Stimulated activated naive CD8-positive, alpha-beta T cell treated with anti-CD3 and anti-CD28 coated beads, Interleukin-15, amount 100 ng/mL, for 72 hours (primary cell): ENCODE results near the gene SMCR8.
"Not testable (repeated sequence)": the region's sequence is repeated elsewhere in the genome, so short reads cannot be mapped to it uniquely, and the experiment has no call there.

Experiments used
- ATAC-seq: fragments of 150-1000 bp; cut with Tn5 transposase; 2 replicates; pipeline ENCODE4 v1.10.0; 2021; ENCODE audit warnings: mild to moderate bottlenecking, moderate library complexity
- DNase-seq, 2 donors: peaks; one replicate each; pipeline ENCODE4 v3.0.0; 2021 to 2022
- H3K27ac Mint-ChIP-seq, 2 donors: one replicate each; pipeline ENCODE4 v1.8.0; 2022; ENCODE audit warnings: mild to moderate bottlenecking in 2 of 2, mixed read lengths in 2 of 2, moderate library complexity in 2 of 2
- H3K27me3 Mint-ChIP-seq: one replicate; pipeline ENCODE4 v1.8.0; 2022; ENCODE audit warnings: mixed read lengths
- H3K4me1 Mint-ChIP-seq: one replicate; pipeline ENCODE4 v1.8.0; 2022; ENCODE audit warnings: mild to moderate bottlenecking, mixed read lengths
- H3K4me3 Mint-ChIP-seq, 2 donors: one replicate each; pipeline ENCODE4 v1.8.0; 2022; ENCODE audit warnings: mild to moderate bottlenecking in 2 of 2, mixed read lengths in 2 of 2, moderate library complexity in 1 of 2
- H3K9me3 Mint-ChIP-seq, 2 donors: one replicate each; pipeline ENCODE4 v1.8.0; 2022; ENCODE audit warnings: mixed read lengths in 2 of 2

The SMCR8 gene

DNA sequence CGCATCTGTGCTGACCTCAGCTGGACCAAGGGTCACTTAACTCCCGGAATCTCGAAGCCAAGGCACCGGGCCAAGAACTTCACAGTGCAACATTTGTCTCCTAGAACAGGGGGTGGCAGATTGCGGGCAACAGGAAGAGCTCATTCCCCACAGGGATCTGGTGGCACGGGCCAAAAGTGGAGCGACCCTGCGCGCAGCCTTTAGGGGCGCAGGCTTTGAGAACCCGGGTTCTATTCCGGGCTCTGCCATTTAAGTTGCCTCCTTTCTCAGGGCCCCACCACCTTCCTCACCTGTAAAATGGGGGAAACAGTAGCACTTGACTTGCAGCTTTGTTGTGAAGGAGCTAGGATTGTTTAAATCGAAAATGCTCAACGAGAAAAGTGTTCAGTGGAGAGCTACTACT lies 47.6 kb downstream of the SMCR8 start:
- peak; percentile 37 for ATAC-seq
- Mint-ChIP-seq H3K27me3 (no peaks in the 10 kb centered on the region), H3K9me3 (no peaks in the 10 kb centered on the region), H3K27ac (peak overlapping the region in 1 of 2 donors; percentile 93), H3K4me1 (peaks cover 26% of the 10 kb centered on the region), H3K4me3 (peak overlapping the region; percentile 93 to 97)
- DNase-seq = peak in 1 of 2 donors; percentile 35

DNA sequence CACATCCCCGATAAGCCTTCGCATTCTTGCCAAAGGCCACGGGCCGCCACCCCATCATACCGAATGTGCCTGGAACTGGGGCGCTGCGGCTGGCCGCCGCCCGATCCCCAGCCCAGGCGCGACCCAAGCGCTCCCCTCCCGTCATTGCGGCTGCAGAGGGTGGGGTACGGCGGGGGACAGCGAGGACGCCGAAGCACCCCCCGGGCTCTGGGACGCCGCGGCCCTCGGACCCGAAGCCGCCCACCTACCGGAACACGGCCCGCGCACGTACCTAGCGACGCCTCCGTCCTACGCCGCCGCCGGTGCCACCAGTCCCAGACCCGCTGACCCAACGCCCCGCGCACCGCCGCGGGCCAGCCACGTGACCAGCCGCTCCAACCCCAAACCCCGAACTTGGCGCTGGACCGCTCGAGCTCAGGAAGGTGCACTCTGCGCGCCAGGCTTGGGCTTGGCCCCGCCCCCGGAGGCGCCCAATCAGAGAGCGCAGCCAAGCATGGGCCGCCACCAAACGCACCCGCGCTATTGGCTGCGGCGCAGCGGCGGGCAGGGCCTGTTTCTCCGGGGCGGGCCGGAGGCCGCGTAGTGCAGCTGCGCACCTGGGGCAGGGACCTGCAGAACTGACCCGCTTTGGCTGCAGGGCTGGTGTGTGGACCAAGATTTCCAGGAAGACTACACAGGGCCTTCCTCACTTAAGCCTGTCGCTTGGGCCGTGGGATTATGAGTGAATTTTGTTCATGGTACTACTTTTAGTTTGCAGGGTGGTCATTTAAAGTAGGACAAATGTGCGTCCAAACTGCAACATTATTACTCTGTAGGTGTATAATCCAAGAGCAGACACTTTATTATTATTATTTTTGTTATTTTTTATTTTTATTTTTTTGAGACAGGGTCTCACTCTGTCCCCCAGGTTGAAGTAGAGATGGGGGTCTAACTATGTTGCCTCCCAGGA lies 48.3 kb downstream of the SMCR8 start, which contains the start of gene SHMT1:
Gene SHMT1 (minus strand): TSS at position 450 of the 949 bp plus-strand sequence. CDS start 7,569 bp downstream, outside the sequence.
- ATAC-seq (peak; percentile 100), DNase-seq (peak; percentile 90 to 94)
- Mint-ChIP-seq H3K27me3 (no peaks in the 10 kb centered on the region), H3K4me3 (peak within 1 kb of the TSS; percentile 93 to 97), H3K9me3 (no peaks in the 10 kb centered on the region), H3K4me1 (peaks cover 26% of the 10 kb centered on the region), H3K27ac (peak within 1 kb of the TSS; percentile 93 to 97)

DNA sequence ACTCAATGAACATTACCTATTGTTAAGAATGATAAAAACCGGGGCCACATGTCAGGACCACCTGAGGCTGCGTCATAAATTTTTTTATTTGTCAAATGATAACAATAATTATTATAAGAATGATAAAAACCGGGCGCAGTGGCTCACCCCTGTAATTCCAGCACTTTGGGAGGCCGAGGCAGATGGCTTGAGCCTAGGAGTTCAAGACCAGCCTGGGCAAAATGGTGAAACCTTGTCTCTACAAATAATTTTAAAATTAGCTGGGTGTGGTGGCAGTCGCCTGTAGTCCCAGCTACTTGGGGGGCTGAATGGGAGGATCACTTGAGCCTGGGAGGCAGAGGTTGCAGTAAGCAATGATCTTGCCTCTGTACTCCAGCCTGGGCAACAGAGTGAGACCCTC lies 49.1 kb downstream of the SMCR8 start:
- ATAC-seq (no peak), DNase-seq (no peak)
- no peak overlapping the region for H3K27ac Mint-ChIP-seq
- H3K27me3 Mint-ChIP-seq = no peaks in the 10 kb centered on the region
- H3K9me3 Mint-ChIP-seq = no peaks in the 10 kb centered on the region
- no peak overlapping the region for H3K4me3 Mint-ChIP-seq
- H3K4me1 Mint-ChIP-seq = peaks cover 26% of the 10 kb centered on the region

DNA sequence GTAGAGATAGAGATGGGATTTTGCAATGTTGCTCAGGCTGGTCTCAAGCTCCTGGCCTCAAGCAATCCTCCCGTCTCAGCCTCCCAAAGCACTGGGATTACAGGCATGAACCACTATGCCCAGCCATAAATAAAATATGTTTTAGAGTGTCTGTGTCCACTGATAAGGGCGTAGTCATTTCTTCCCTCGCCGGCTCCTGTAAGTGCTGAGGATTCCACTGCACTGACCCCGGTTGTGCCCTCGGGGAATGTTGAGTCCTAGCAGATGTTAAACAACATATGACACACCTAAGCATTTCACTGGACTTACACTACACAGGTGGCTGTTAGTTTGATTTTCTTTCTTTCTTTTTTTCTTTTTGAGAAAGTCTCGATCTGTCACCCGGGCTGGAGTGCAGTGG lies 53.9 kb downstream of the SMCR8 start:
- no peak for ATAC-seq
- H3K9me3 Mint-ChIP-seq = no peaks in the 10 kb centered on the region
- DNase-seq = no peak
- peaks cover 7% of the 10 kb centered on the region for H3K4me1 Mint-ChIP-seq
- no peaks in the 10 kb centered on the region for H3K27me3 Mint-ChIP-seq
- H3K4me3 Mint-ChIP-seq = no peak overlapping the region
- H3K27ac Mint-ChIP-seq = no peak overlapping the region

DNA sequence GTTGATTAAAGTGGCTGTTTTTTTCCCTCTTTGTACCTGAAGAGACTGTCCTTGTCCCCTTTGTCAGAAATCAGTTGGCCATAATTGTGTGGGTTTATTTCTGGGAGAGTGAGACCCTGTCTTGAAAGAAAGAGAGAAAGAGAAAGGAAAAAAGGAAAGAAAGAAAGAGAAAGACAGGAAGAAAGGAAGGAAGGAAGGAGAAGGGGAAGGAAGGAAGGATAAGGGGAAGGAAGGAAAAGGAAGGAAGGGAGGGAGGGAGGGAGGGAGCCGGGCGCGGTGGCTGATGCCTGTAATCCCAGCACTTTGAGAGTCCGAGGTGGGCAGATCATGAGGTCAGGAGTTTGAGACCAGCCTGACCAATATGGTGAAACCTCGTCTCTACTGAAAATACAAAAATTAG lies 55.7 kb downstream of the SMCR8 start:
- H3K4me3 Mint-ChIP-seq = no peak overlapping the region
- H3K27me3 Mint-ChIP-seq = no peaks in the 10 kb centered on the region
- no peak overlapping the region for H3K27ac Mint-ChIP-seq
- ATAC-seq = no peak
- DNase-seq = no peak
- H3K9me3 Mint-ChIP-seq = peaks cover 0 to 9% of the 10 kb centered on the region in 2 donors
- H3K4me1 Mint-ChIP-seq = peaks cover 7% of the 10 kb centered on the region

DNA sequence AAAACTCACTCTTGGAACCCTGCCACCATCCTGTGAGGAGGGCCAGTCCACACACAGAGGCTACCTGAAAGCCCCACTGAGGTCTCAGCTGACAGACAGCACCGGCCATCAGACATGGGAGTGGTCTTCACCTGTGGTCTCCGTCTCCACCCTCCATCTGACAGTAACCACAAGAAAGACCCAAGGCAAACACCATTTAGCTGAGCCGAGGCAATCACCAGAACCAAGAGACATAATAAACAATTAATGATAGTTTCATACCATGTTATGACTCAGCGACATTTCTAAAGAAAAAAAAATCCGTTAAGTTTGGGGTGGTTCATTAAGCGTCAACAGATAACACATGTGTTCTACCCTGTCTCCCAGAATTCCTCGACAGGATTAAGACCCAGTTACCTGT lies 56.4 kb downstream of the SMCR8 start:
- no peak overlapping the region for H3K27ac Mint-ChIP-seq
- peaks cover 7% of the 10 kb centered on the region for H3K4me1 Mint-ChIP-seq
- no peaks in the 10 kb centered on the region for H3K27me3 Mint-ChIP-seq
- H3K4me3 Mint-ChIP-seq = no peak overlapping the region
- H3K9me3 Mint-ChIP-seq = peaks cover 0 to 9% of the 10 kb centered on the region in 2 donors
- no peak for ATAC-seq
- DNase-seq = no peak

DNA sequence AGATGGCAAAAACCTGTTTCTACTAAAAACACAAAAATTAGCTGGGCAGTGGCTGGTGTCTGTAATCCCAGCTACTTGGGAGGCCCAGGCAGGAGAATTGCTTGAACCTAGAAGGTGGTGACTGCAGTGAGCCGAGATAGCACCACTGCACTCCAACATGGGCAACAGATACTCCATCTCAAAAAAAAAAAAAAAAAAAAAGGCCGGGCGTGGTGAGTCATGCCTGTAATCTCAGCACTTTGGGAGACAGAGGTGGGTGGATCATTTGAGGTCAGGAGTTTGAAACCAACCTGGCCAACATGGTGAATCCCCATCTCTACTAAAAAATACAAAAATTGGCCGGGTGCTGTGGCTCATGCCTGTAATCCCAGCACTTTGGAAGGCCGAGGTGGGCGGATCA lies 58.1 kb downstream of the SMCR8 start:
- DNase-seq (peak in 1 of 2 donors; percentile 35), ATAC-seq (peak; percentile 55)
- Mint-ChIP-seq H3K4me1 (peaks cover 15% of the 10 kb centered on the region), H3K27ac (peak overlapping the region in 1 of 2 donors; percentile 23)
- not testable (repeated sequence) for H3K27me3 Mint-ChIP-seq, H3K4me3 Mint-ChIP-seq, H3K9me3 Mint-ChIP-seq

DNA sequence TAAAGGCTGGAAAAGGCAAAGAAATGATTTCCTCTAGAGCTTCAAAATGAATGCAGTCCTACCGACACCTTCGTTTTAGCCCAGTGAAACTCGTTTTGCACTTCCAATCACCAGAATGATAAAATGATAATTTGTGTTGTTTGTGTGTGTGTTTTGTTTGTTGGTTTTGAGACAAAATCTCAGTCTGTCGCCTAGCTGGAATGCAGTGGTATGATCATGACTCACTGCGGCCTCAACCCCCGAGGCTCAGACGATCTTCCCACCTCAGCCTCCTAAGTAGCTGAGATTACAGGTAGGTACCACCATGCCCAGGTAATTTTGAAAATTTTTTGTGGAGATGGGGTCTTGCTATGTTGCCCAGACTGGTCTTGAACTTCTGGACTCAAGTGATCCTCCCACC lies 59.1 kb downstream of the SMCR8 start:
- H3K4me1 Mint-ChIP-seq = peaks cover 15% of the 10 kb centered on the region
- no peaks in the 10 kb centered on the region for H3K27me3 Mint-ChIP-seq
- no peak overlapping the region for H3K4me3 Mint-ChIP-seq
- no peak overlapping the region for H3K27ac Mint-ChIP-seq
- ATAC-seq = no peak
- H3K9me3 Mint-ChIP-seq = peaks cover 0 to 9% of the 10 kb centered on the region in 2 donors
- no peak for DNase-seq
